WTC11 (cell line): ENCODE data around the gene ABHD12B. TPM values are rescaled to one million over a fixed set of nuclear protein-coding genes. Genes with fewer than 3 reads are reported as not detected.

ENCODE experiments used
- ATAC-seq: fragments of 200-7000 bp; cut with Tn5 transposase; 2 replicates; pipeline ENCODE4 v1.10.0; 2021; ENCODE audit warnings: mild to moderate bottlenecking, moderate library complexity
- CTCF ChIA-PET: fragments of 300-600 bp; sonication (Branson Sonifier 250); formaldehyde crosslinking; loops from one replicate; lab custom pipeline; 2021; ENCODE audit warnings: antibody characterized with exemption; lab: Charles Lee
- POLR2A ChIA-PET: fragments of 350-600 bp; sonication (Branson Sonifier 250); formaldehyde crosslinking; loops from one replicate; lab custom pipeline; 2021; ENCODE audit warnings: antibody characterized with exemption; lab: Charles Lee
- DNase-seq: peaks from one replicate; pipeline ENCODE4 v3.0.0; 2021; ENCODE audit warnings: low spot score
- H3K27ac Mint-ChIP-seq: 2 replicates; pipeline ENCODE4 v1.8.0; 2021; ENCODE audit warnings: mixed read lengths
- H3K27me3 Mint-ChIP-seq: 2 replicates; pipeline ENCODE4 v1.8.0; 2021; ENCODE audit warnings: low read depth, mild to moderate bottlenecking, moderate library complexity, mixed read lengths
- H3K36me3 Mint-ChIP-seq: 2 replicates; pipeline ENCODE4 v1.8.0; 2021; ENCODE audit warnings: mixed read lengths
- H3K4me1 Mint-ChIP-seq: 2 replicates; pipeline ENCODE4 v1.8.0; 2022; ENCODE audit warnings: mixed read lengths
- H3K4me3 Mint-ChIP-seq: 2 replicates; pipeline ENCODE4 v1.8.0; 2021; ENCODE audit warnings: mild to moderate bottlenecking, moderate library complexity, mixed read lengths
- H3K9me3 Mint-ChIP-seq: 2 replicates; pipeline ENCODE4 v1.8.0; 2021; ENCODE audit warnings: mixed read lengths
- AR ChIP-seq: fragments of 250-450 bp; sonication (Bioruptor Pico); IDR thresholded peaks from 2 replicates; pipeline ENCODE4 v1.9.0; 2021; ENCODE audit warnings: mild to moderate bottlenecking
- CDX4 ChIP-seq: fragments of 250-450 bp; sonication (Bioruptor Pico); IDR thresholded peaks from 2 replicates; pipeline ENCODE4 v1.9.0; 2021; ENCODE audit warnings: moderate library complexity, mild to moderate bottlenecking, inconsistent platforms, borderline replicate concordance
- CTCF ChIP-seq: fragments of 200-600 bp; IDR thresholded peaks from 2 replicates; pipeline ENCODE4 v1.8.0; 2022; ENCODE audit warnings: antibody characterized with exemption
- ELF4 ChIP-seq: sonication (generic); formaldehyde crosslinking; IDR thresholded peaks from 2 replicates; pipeline ENCODE4 v1.8.1; 2022; ENCODE audit warnings: low read depth, mild to moderate bottlenecking, moderate library complexity, missing genetic modification reagents
- ETV6 ChIP-seq: sonication (generic); formaldehyde crosslinking; IDR thresholded peaks from 2 replicates; pipeline ENCODE4 v1.8.1; 2022; ENCODE audit warnings: mild to moderate bottlenecking, missing genetic modification reagents
- FOXJ3 ChIP-seq: sonication (generic); formaldehyde crosslinking; IDR thresholded peaks from 2 replicates; pipeline ENCODE4 v1.9.0; 2021; ENCODE audit warnings: missing genetic modification reagents, mild to moderate bottlenecking, borderline replicate concordance
- JUN ChIP-seq: sonication (generic); formaldehyde crosslinking; IDR thresholded peaks from 2 replicates; pipeline ENCODE4 v1.8.0; 2023; ENCODE audit warnings: mild to moderate bottlenecking, missing genetic modification reagents
- MLX ChIP-seq: sonication (generic); formaldehyde crosslinking; IDR thresholded peaks from 2 replicates; pipeline ENCODE4 v1.8.1; 2023; ENCODE audit warnings: mild to moderate bottlenecking, missing genetic modification reagents, moderate library complexity
- NR3C1 ChIP-seq: sonication (generic); formaldehyde crosslinking; conservative IDR thresholded peaks from 2 replicates; pipeline ENCODE4 v1.8.1; 2023; ENCODE audit warnings: low read depth, mild to moderate bottlenecking, missing genetic modification reagents
- ZBTB21 ChIP-seq: sonication (generic); formaldehyde crosslinking; IDR thresholded peaks from 2 replicates; pipeline ENCODE4 v1.8.1; 2023; ENCODE audit warnings: mild to moderate bottlenecking, missing genetic modification reagents, borderline replicate concordance
- ZNF232 ChIP-seq: sonication (generic); formaldehyde crosslinking; IDR thresholded peaks from 2 replicates; pipeline ENCODE4 v1.8.0; 2022; ENCODE audit warnings: mild to moderate bottlenecking, missing genetic modification reagents
- ZNF396 ChIP-seq: fragments of 250-450 bp; sonication (Bioruptor Pico); IDR thresholded peaks from 2 replicates; pipeline ENCODE4 v1.8.0; 2021; ENCODE audit warnings: mild to moderate bottlenecking, moderate library complexity, borderline replicate concordance
- total RNA-seq: library from RNA; stranded (reverse); gene quantifications from 3 replicates; pipeline ENCODE4 v1.2.3, GENCODE V29; 2021
- TF ChIP-seq, protein P1 (sequence below): sonication (generic); formaldehyde crosslinking; IDR thresholded peaks from 2 replicates; pipeline ENCODE4 v1.8.0; 2022; ENCODE audit warnings: mild to moderate bottlenecking, missing genetic modification reagents

The ABHD12B gene
- total RNA-seq, 1 experiment from 2014 or later, result 156 TPM

- TF ChIP-seq, protein P1, sequence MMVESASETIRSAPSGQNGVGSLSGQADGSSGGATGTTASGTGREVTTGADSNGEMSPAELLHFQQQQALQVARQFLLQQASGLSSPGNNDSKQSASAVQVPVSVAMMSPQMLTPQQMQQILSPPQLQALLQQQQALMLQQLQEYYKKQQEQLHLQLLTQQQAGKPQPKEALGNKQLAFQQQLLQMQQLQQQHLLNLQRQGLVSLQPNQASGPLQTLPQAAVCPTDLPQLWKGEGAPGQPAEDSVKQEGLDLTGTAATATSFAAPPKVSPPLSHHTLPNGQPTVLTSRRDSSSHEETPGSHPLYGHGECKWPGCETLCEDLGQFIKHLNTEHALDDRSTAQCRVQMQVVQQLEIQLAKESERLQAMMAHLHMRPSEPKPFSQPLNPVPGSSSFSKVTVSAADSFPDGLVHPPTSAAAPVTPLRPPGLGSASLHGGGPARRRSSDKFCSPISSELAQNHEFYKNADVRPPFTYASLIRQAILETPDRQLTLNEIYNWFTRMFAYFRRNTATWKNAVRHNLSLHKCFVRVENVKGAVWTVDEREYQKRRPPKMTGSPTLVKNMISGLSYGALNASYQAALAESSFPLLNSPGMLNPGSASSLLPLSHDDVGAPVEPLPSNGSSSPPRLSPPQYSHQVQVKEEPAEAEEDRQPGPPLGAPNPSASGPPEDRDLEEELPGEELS (CRISPR knock-in tag), result no peak
- TF ChIP-seq, all 79 proteins: peak for 0
Measured at GRCh38 chr14:50859296-50859624, 12.6 kb upstream of the ABHD12B start (continued).

DNA sequence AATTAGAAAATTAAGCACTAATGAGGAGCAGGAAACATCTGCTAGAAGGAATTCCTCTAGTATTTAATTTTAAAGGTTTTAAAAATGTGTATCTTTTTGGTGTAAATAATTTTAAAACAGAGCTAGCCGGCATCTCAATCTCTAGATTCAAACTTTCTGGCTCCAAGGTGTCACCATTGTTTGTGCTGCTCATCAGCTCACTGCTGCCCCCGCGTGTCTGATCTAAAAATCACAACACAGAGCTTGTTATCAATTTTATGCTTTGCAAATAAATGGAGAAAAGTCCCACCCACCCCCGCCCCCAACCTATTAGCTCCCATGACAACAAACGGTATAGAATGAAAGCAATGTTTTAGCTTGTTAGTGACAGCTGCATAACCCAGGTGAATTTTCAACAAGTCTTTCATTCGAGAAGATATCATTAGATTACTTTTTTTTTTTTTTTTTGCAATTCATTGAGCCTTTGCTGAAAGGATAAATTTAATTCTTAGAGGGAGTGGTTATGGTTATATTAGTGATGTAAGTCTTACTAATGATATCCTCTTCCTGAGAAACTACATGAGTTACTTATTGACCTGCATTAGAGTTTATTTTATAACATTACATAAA, 11.3 kb upstream of the ABHD12B start:
- DNase-seq (peak; percentile 94), ATAC-seq (peak; percentile 47)
- no peaks in the 10 kb centered on the region for H3K9me3 Mint-ChIP-seq
- H3K27ac Mint-ChIP-seq, result peak overlapping the region; percentile 78; the same call in 1 of the 2 replicates
- CTCF ChIA-PET, result interaction anchor here (0.6 to 4.2 kb wide), 90 partner anchors 9 to 1870 kb away, joined by 3 to 56 read pairs (median 4); partner anchors contain the start of genes ABHD12B, ATL1, DMAC2L and FRMD6
- no peaks in the 10 kb centered on the region; the same call in none of the 2 replicates for H3K27me3 Mint-ChIP-seq
- POLR2A ChIA-PET, result interaction anchor here (0.6 to 0.9 kb wide), 2 partner anchors 29 to 30 kb away, joined by 3 read pairs; partner anchors contain the start of gene NIN
- H3K4me3 Mint-ChIP-seq, result peak overlapping the region; percentile 54; the same call in 1 of the 2 replicates
- H3K36me3 Mint-ChIP-seq, result no peaks in the 10 kb centered on the region
- no peak for TF ChIP-seq FOXJ3 (CRISPR knock-in tag)
- TF ChIP-seq CTCF, result peak; percentile 54
- H3K4me1 Mint-ChIP-seq, result peaks cover 52% of the 10 kb centered on the region

DNA sequence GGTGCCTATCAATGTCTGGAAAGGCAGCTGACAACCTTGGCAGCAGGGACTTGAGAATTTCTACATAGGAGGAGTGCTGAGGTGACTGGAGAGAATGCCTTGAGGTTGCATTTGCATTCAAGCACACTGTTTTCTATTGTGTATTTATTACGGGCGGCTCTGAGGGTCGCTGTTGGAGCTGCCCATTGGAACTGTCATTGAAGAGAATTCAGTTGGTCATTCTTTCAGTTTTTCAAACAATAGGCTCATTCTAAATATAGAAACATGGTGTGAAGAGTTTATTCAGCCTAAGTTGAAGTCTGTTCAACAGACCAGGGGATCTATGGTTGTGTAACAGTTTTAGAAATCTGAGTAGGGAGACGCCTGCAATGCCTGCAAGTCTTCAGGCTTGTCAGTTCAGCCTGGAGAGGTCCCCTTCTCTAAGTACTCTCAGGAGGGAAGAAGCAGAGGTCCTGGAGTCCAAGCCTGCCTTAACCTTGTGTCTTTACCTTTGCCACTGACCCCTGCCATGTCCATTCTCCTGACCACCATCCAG, 9.8 kb upstream of the ABHD12B start:
- H3K9me3 Mint-ChIP-seq, result no peaks in the 10 kb centered on the region
- TF ChIP-seq ETV6 (CRISPR knock-in tag) (no peak), NR3C1 (CRISPR knock-in tag) (no peak), CDX4 (no peak), JUN (CRISPR knock-in tag) (no peak), AR (no peak), ELF4 (CRISPR knock-in tag) (no peak), ZBTB21 (no peak), MLX (no peak), ZNF232 (CRISPR knock-in tag) (no peak), ZNF396 (CRISPR knock-in tag) (no peak)
- TF ChIP-seq, all 79 proteins: peak for 0
- no peak overlapping the region for H3K4me3 Mint-ChIP-seq
- no peaks in the 10 kb centered on the region for H3K36me3 Mint-ChIP-seq
- ChIA-PET POLR2A (no interaction called here), CTCF (interaction anchor here (0.9 to 4.2 kb wide), 4 partner anchors 85 to 151 kb away, joined by 3 to 56 read pairs (median 3); no protein-coding TSS in a partner anchor)
- ATAC-seq (peak; percentile 31), DNase-seq (no peak)
- H3K27me3 Mint-ChIP-seq, result no peaks in the 10 kb centered on the region; the same call in 1 of the 2 replicates
- no peak overlapping the region for H3K27ac Mint-ChIP-seq
- H3K4me1 Mint-ChIP-seq, result peaks cover 57% of the 10 kb centered on the region
